Vagina (tissue), 2 donors: ENCODE results near the gene CCDC73. TPM values are rescaled to one million over a fixed set of nuclear protein-coding genes. Genes with fewer than 3 reads are reported as not detected.
"Not testable (repeated sequence)": the region's sequence is repeated elsewhere in the genome, so short reads cannot be mapped to it uniquely, and the experiment has no call there.

Experiments used
- DNase-seq, 2 donors: peaks; one replicate each; pipeline ENCODE4 v3.0.0-alpha.2; 2017; ENCODE audit errors: extremely low spot score in 2 of 2
- H3K27ac ChIP-seq: fragments of 200-600 bp; sonication (generic); one replicate; pipeline ENCODE4 v1.5.1; 2019
- H3K27me3 ChIP-seq: fragments of 200-600 bp; sonication (generic); one replicate; pipeline ENCODE4 v1.5.1; 2019
- H3K36me3 ChIP-seq, 2 donors: fragments of 200-600 bp; sonication (generic); one replicate each; pipeline ENCODE4 v1.5.1; 2017 to 2019
- H3K4me1 ChIP-seq: fragments of 200-600 bp; sonication (generic); one replicate; pipeline ENCODE4 v1.5.1; 2019
- H3K4me3 ChIP-seq, 2 donors: fragments of 200-600 bp; sonication (generic); 1 replicate in 1 of 2; 2 replicates in 1 of 2; pipeline ENCODE4 v1.5.1; 2016 to 2019
- H3K9me3 ChIP-seq: fragments of 200-600 bp; sonication (generic); one replicate; pipeline ENCODE4 v1.5.1; 2019
- POLR2A ChIP-seq, 2 donors: fragments of 450-650 bp; IDR thresholded peaks; one replicate each; pipeline ENCODE4 v1.6.1; 2017; ENCODE audit warnings: antibody characterized with exemption in 2 of 2, mild to moderate bottlenecking in 2 of 2, moderate library complexity in 2 of 2
- POLR2AphosphoS5 ChIP-seq, 2 donors: sonication (generic); formaldehyde crosslinking; IDR thresholded peaks; one replicate each; pipeline ENCODE4 v1.9.0; 2017; ENCODE audit warnings: antibody characterized with exemption in 2 of 2, mild to moderate bottlenecking in 2 of 2, low read depth in 1 of 2; ENCODE audit not compliant: insufficient read depth in 1 of 2
- intact Hi-C: fragments of 100-400 bp; cut with DNase I; formaldehyde crosslinking; loops from one replicate; pipeline ENCODE4 v1.15.1; 2023
- total RNA-seq: library from RNA; depleted of rRNA; stranded (reverse); fragments of >200 nt; gene quantifications from one replicate; pipeline ENCODE4 v1.2.3, GENCODE V29; 2016
- TF ChIP-seq, protein P1 (sequence below), 3 experiments: fragments of 450-650 bp in 2 of 3; fragments of 200-600 bp in 1 of 3; sonication (generic) in 1 of 3; IDR thresholded peaks; one replicate each; pipeline ENCODE4 v1.5.1; 2017 to 2019; ENCODE audit warnings: antibody characterized with exemption in 3 of 3, mild to moderate bottlenecking in 2 of 3, moderate library complexity in 2 of 3

Gene CCDC73
- total RNA-seq, 1 donor from 2014 or later = not detected

DNA sequence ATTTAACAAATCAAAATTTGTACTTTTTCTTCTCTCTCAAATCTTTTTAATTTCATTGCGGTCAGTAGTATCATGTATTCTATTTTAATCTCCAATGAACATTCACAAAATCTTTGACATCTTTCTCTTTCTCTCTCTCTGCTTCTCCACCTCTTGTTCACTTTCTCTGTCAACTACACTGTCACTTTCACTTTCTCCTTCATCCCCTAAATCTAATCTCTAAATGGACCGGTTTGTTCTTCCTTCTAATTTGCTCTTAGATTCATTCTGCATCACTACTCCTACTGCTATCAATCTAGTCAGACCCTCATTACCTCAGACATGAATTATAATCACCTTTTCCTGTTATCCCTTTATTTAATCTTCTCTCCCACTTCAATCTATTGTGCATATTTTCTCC is 18.6 kb downstream of the CCDC73 start:
- no peaks in the 10 kb centered on the region for H3K4me1 ChIP-seq
- no peaks in the 10 kb centered on the region for H3K27me3 ChIP-seq
- no peaks in the 10 kb centered on the region for H3K9me3 ChIP-seq
- TF ChIP-seq, protein P1, sequence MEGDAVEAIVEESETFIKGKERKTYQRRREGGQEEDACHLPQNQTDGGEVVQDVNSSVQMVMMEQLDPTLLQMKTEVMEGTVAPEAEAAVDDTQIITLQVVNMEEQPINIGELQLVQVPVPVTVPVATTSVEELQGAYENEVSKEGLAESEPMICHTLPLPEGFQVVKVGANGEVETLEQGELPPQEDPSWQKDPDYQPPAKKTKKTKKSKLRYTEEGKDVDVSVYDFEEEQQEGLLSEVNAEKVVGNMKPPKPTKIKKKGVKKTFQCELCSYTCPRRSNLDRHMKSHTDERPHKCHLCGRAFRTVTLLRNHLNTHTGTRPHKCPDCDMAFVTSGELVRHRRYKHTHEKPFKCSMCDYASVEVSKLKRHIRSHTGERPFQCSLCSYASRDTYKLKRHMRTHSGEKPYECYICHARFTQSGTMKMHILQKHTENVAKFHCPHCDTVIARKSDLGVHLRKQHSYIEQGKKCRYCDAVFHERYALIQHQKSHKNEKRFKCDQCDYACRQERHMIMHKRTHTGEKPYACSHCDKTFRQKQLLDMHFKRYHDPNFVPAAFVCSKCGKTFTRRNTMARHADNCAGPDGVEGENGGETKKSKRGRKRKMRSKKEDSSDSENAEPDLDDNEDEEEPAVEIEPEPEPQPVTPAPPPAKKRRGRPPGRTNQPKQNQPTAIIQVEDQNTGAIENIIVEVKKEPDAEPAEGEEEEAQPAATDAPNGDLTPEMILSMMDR (IDR thresholded peaks at IDR 0.05) = no peak
- TF ChIP-seq POLR2A (IDR thresholded peaks at IDR 0.05) = no peak
- TF ChIP-seq POLR2AphosphoS5 (IDR thresholded peaks at IDR 0.05; ENCODE audit: insufficient read depth in 1 of 2, low read depth in 1 of 2) = no peak
- DNase-seq = no peak
- no peaks in the 10 kb centered on the region for H3K36me3 ChIP-seq
- intact Hi-C loops = no loop called here
- no peak overlapping the region for H3K27ac ChIP-seq
- no peak overlapping the region for H3K4me3 ChIP-seq

GRCh38 chr11:32774081-32774480 is 20.4 kb downstream of the CCDC73 start:
- H3K27me3 ChIP-seq = no peaks in the 10 kb centered on the region
- DNase-seq = no peak
- H3K36me3 ChIP-seq = no peaks in the 10 kb centered on the region
- no peaks in the 10 kb centered on the region for H3K9me3 ChIP-seq
- no peaks in the 10 kb centered on the region for H3K4me1 ChIP-seq
- no peak overlapping the region for H3K27ac ChIP-seq
- no peak overlapping the region for H3K4me3 ChIP-seq
- intact Hi-C loops = no loop called here
- no peak for TF ChIP-seq POLR2AphosphoS5 (IDR thresholded peaks at IDR 0.05; ENCODE audit: insufficient read depth in 1 of 2, low read depth in 1 of 2)
- TF ChIP-seq, protein P1 (IDR thresholded peaks at IDR 0.05) = no peak
- TF ChIP-seq POLR2A (IDR thresholded peaks at IDR 0.05) = no peak

DNA sequence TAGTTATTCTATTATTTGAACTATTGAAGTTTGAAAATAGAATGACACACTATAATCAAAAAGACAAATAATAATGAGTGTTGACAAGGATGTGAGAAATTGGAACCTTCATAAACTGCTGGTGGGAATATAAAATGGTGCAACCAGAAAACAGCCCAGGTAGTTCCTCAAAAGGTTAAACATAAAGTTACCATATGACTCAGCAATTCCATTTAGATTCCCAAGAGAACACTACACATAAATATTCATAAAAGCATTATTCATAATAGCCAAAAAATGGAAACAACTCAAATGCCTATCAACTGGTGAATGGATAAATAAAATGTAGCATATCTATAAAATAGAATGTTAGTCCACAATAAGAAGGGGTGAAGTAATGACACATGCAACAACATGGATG is 21.7 kb downstream of the CCDC73 start:
- Histone ChIP-seq H3K9me3 (no peaks in the 10 kb centered on the region), H3K4me3 (no peak overlapping the region), H3K27me3 (no peaks in the 10 kb centered on the region), H3K36me3 (no peaks in the 10 kb centered on the region), H3K27ac (no peak overlapping the region), H3K4me1 (no peaks in the 10 kb centered on the region)
- intact Hi-C loops = no loop called here
- TF ChIP-seq POLR2AphosphoS5 (IDR thresholded peaks at IDR 0.05; ENCODE audit: insufficient read depth in 1 of 2, low read depth in 1 of 2) (no peak), POLR2A (IDR thresholded peaks at IDR 0.05) (no peak)
- TF ChIP-seq, protein P1 (IDR thresholded peaks at IDR 0.05) = no peak
- DNase-seq = no peak

DNA sequence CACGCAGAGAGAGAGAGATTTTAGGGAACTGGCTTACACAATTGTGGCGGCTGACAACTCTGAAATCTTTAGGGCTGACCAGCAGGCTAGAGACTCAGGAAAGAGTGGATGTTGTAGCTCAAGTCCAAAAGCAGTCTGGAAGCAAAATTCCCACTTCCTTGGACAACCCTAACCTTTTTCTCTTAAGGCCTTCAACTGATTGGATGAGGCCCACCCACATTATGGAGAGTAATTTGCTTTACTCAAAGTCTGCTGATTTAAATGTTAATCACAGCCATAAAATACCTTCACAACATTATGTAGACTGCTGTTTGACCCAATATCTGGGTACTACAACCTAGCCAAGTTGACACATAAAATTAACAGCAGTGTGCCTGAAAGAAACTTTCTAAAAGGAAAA is 32.7 kb downstream of the CCDC73 start:
- H3K9me3 ChIP-seq, H3K27me3 ChIP-seq, H3K4me1 ChIP-seq, H3K27ac ChIP-seq, H3K36me3 ChIP-seq, H3K4me3 ChIP-seq, intact Hi-C loops, DNase-seq: not testable (repeated sequence)

- TF ChIP-seq, protein P1 (IDR thresholded peaks at IDR 0.05) = no peak
- no peak for TF ChIP-seq POLR2AphosphoS5 (IDR thresholded peaks at IDR 0.05; ENCODE audit: insufficient read depth in 1 of 2, low read depth in 1 of 2)
- no peak for TF ChIP-seq POLR2A (IDR thresholded peaks at IDR 0.05)
- no peaks in the 10 kb centered on the region for H3K27me3 ChIP-seq
- no peak for DNase-seq
- H3K4me1 ChIP-seq = no peaks in the 10 kb centered on the region
- no peak overlapping the region for H3K4me3 ChIP-seq
- intact Hi-C loops = no loop called here
- no peaks in the 10 kb centered on the region for H3K9me3 ChIP-seq
- no peak overlapping the region for H3K27ac ChIP-seq
- no peaks in the 10 kb centered on the region for H3K36me3 ChIP-seq
Measured at GRCh38 chr11:32758291-32758690, 36.2 kb downstream of the CCDC73 start.

- intact Hi-C loops, H3K27ac ChIP-seq, H3K27me3 ChIP-seq, H3K4me3 ChIP-seq, H3K36me3 ChIP-seq, H3K9me3 ChIP-seq, H3K4me1 ChIP-seq, DNase-seq: not testable (repeated sequence)
Measured at GRCh38 chr11:32753181-32753580, 41.3 kb downstream of the CCDC73 start.
